ENCODE data around the gene CACNG6.

Gene CACNG6

DNA sequence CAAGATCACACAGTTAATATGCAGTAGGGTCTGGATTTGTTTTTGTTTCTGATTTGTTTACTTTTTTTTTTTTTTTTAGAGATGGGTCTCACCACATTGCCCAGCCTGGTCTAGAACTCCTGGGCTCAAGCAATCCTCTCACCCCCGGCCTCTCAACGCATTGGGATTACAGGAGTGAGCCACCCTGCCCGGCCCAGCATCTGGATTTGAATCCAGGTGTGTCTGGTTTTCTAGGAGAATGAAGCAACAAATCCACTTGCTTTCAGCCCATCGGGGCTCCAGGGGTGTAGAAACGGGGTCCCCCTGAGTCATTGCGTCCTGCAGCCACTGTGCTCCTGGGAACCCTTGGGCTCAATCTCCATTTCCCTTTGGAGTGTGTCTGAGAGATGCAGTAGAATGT lies 22.1 kb upstream of the CACNG6 start:
- DNase-seq = no peak

DNA sequence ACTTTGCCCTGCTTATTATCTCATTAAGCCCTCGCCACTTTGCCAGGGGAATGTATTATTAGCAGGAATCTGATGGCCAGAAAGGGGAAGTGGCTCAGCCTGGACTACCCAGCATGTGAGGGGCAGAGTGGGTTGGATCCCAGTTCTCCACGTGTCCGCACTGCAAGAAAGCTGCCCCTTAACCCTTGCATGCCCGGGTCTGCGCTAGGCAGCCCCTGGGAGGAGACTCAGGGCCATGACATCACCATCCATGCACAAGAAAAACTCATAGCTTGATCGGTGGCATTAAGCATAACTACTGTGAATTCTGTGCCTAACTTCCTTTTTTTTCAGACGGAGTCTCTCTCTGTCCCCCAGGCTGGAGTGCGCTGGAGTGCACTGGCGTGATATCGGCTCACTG lies 19.8 kb upstream of the CACNG6 start:
- DNase-seq = no peak

DNA sequence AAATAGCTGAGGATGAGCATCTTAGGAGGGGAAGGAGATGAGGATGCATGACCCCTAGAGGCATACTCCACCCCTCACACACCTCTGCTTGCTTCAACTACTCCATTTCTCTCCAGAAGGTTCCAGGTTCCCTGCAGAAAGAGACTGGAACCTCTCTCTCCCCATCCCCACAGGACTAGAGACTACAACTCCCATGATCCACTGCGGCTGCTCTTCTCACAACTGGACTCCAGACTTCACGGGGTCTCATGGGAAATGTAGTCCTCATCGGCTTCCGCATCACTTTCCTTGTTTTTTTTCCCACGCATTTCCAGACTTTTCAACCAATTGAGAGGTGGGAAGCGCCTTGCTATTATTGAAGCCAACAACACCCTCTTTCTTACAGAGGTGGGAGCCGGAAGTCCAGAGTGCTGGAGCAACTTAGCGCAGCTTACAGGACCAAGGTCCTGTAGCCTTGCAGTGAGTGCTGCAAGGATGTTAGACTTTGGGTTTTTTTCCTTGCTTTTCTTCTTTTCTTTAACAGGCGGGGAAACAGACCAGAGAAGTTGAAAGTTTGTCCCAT lies 13.9 kb upstream of the CACNG6 start:
- peak; percentile 61 for DNase-seq

DNA sequence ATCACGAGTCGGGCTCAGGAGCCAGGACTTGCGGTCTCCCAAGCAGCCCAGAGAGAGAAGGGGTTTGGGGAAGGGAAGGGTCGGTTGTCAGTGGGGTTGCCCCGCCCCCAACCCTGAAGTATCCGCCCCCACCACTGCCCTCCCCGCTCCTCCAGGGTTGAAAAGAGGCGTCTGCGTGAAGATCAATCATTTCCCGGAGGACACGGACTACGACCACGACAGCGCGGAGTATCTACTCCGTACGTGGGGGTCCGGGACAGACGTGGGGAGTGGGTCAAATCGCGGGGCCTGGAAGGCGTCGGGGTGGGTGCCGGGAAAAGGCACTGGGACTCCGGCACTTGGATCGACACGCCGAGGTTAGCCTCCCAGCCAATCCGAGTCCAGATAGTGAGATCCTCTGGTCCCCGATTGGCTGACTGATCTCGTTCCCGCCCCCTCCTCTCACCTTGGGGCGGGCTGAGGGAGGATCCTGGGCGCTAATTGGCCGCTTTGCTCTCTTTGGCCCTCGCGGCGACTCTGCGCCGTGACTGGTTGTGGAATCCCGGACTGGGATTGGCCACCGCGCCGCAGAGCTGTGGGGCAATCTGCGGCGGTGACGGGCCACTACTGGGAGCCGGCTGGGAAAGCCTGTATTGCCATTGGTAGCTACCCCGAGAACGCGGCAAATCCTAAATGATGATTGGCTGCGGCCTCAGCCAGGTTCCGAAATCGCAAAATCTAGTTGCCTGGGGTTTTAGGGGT lies 13.3 kb upstream of the CACNG6 start:
- peak; percentile 21 for DNase-seq

DNA sequence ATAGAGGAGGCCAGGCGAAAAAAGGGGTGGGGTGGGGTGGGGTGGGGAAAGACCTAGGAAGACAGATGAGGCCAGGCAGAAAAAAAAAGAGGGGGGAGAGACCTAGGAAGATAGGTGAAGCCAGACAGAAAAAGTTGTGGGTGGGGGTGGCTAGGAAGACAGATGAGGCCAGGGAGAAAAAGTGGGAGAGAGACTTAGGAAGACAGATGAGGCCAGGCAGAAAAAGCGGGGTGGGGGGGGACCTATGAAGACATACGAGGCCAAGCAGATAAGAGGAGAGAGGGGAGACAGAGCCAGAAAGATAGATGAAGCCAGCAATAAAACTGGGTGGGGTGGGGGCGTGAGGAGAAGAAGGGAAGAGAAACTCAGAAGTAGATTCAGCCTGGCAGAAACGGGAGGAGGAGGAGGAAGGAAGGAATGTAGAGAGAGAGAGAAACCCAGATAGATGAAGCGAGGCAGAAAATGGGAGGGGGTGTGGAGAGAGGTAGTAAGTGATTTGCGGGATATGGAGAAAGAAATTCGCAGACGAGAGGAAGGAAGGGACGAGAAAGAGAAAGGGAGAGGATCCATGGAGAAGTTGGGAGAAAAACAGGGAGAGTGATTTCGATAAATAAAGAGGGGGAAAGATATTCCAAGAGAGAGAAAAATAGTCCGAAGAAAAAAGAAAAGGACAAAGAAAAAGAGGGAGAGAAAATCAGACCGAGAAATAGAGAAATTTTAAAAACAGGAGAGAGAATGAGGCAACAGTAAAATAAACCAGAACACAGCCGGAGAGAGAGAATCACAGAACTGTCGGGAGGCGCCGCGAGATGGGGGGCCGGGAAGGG lies 12.2 kb upstream of the CACNG6 start:
- no peak for DNase-seq

DNA sequence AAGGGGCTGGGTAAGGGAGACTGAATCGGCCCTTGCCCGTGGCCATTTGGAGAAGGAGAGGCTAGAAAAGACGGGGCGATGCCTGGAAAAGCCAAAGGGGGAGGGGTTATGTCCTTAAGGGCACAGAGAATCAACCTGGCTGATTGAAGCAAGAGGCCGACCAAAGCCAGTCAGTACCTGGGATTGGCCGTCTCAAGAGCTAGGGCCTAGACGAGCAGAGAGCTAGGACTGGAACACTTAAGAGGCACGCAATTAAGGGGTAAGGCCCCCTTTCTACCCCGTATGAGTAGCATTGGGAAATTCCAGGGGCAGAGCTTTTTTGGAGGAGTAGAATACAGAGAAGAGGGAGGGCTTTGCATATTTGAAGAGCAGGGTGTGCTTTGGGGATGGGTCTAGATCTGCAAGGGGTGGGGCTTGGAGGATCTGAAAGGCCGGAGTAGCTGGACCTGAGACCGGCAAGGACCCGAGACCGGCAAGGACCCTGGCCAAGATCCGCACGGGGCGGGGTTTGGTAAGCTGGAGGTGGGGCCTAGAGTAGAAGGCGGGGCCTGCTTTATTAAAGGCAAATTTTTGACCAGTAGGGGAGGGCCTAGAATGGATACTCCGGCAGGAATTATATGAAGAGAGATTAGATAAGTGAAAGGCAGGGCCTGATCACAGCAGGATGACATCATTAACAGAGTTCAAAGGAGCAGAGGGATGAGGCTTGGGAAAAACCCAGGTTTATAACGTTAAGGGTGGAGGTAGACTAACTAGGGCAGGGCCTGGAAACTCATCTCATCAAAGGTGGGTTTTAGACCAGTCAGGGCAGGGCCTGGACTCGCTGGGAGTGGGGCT lies 10.7 kb upstream of the CACNG6 start:
- no peak for DNase-seq

DNA sequence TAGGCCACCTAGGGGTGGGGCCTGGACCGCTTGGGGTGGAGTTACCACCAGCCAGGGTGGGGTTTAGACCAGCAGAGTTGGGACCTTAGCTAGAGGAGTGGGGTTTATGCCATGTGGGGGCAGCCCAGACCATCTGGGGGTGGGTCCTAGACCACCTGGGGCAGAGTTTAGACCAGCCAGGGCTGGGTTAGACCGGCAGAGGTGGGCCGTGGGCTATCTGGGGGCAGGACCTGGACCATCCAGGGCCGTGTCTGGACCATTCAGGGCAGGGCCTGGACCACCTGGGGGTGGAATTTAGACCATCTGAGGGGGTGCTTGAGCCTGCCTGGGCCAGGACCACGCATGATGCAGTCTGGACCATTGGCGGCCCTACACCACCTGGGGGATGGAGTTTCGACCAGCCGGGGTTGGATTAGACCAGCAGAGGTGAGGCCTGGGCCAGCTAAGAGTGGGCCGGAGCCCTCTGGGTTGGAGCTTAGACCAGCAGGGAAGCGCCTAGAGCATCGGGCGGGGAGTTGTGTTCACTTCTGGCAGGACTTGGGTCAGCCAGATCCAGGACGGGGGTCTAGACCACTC lies 10.0 kb upstream of the CACNG6 start:
- DNase-seq = no peak

DNA sequence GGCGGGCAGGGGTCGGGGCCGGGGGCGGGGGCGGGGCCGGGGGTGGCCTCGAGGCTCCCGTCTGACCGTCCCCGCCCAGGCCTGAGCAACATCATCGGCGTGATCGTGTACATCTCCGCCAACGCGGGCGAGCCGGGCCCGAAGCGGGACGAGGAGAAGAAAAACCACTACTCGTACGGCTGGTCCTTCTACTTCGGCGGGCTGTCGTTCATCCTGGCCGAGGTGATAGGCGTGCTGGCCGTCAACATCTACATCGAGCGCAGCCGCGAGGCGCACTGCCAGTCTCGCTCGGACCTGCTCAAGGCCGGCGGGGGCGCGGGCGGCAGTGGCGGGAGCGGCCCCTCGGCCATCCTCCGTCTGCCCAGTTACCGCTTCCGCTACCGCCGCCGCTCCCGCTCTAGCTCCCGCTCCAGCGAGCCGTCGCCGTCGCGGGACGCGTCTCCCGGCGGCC lies 9.4 kb upstream of the CACNG6 start:
- DNase-seq = no peak

DNA sequence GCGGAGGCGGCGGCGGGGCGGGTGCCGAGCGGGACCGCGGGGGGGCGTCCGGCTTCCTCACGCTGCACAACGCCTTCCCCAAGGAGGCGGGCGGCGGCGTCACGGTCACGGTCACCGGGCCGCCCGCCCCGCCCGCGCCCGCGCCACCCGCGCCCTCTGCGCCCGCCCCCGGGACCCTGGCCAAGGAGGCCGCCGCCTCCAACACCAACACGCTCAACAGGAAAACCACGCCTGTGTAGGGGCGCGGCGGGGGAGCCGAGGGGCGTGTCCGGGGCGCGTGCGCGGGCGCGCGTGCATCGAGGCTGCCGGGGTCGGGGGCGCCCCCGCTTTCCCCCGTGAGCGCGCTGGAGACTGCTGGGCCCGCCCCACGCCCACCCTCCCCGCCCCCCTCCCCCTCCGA lies 8.8 kb upstream of the CACNG6 start:
- DNase-seq = no peak

DNA sequence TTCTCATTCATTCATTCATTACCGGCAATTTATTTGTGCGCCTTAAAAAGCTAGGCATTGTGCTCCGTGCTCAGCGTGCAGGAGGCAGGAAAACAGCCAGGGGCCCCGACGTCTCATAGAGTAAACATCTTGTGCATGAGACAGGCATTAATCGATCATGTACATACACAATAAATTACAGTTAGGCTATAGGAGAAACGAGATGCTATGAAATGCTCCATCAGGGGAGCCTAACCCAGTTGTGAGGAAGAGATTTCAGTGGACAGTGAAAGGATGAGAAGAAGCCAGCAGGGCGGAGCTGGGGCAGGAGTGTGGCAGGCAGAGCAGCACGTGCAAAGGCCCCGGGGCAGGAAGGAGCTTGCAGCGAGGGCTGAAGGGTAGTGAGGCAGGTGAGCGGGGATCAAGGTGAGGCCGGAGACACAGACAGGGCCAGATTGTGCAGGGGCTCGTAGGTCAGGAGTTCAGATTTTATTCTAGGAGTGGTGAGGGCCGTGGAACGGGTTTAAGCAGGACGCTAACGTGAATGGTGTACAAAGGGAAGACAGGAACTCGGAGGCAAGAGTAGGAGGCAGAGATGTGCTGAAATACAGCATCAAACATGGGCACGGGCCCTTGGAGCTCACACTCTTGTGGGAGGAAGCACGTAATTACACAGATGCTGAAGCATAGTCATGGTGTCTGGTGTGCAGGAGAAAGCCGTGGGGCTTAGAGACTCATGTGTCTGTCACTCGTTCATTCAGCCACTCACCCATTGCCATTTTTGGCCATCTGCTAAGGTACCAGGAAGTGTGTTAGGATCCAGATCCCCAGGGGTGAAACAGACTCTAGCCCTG lies 7.8 kb upstream of the CACNG6 start:
- DNase-seq = no peak

DNA sequence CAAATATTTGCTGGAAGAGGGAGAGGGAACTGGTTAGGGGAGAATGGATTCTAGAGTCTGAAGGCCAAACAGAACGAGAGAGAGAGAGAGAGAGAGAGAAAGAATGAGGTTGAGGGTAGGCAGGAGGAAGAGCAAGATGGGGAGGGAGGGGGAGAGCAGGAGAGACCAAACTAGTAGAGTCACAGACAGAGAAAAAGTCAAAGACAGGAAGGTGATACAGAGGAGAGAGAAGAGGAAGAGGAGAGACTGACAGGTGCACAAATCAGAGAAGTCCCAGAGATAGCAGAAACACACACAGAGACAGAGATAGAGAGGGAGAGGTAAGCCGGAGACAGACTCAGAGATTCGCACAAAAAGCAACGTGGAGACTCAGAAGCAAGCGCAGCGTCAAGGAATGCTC lies 5.6 kb upstream of the CACNG6 start:
- DNase-seq = no peak

DNA sequence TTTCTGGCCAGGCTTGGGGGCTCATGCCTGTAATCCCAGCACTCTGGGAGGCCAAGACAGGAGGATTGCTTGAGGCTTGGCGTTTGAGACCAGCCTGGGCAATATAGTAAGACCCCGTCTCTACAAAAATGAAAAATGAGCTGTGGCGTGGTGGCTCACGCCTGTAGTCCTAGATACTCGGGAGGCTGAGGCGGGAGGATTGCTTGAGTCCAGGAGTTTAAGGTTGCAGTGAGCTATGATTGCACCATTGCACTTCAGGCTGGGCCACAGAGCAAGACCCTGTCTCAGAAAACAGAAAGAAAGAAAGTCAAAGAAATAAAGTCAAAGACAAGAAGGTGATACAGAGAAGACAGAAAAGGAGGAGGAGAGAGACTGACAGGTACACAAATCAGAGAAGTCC lies 2.5 kb upstream of the CACNG6 start:
- DNase-seq = no peak

DNA sequence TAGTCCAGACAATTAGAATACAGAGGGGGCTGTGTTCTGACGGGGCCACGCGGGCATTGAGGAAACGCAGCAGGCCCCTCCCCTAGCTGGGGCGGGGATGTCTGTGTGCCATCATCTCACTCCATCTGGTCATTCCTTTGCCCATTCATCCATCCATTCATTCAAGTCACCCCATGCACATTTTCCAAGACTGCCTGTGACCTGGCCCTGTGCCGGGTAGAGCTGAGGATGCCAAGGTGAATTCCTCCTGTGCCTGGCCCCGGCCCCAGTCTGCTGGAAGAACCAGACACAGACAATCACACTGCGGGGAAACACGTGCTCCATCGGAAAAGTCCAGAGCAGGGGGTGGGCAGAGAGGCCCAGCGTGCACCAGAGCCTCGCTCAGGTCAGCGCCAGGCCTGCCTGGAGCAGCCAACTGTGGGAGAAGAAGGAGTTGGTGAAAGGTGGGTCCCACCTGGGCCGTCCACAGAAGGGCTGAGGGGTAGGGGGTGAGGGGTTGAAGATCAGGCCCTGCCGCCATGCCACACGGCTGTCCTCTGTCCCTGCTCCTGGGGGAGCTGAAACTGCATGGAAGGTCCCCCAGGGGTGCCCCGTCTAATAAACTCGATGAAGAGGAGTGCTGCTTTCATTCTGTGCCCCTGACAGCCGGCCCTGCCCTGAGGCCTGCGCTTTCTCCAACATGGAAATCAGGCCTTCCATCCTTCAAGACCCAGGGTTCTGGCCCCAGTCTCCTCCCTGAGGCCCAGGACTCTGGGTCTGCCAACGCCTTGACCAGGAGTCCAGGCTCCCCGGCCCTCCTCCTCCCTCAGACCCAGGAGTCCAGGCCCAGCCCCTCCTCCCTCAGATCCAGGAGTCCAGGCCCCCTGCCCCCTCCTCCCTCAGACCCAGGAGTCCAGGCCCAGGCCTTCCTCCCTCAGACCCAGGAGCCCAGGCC lies 1.6 kb upstream of the CACNG6 start:
- DNase-seq = no peak

DNA sequence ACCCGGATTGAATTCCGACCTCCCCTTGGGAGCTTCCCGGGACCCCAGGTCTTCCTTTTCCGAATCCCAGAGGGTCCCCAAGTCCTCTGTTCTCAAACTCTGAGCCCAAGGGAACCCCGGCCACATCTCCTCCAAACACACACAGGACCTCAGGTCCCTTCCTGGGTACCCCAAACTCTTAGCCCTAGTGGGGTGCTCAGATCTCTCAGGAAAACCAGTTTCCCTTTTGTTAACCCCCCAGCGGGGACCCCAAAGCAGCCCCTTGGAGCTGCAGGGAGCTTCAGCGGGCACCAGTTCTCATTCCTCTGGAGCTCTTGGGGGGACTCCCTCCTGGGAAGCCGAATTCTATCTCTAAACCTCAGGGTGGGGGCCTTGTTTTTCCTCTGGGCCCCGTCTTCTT lies 774 bp downstream of the CACNG6 start:
- DNase-seq = no peak

DNA sequence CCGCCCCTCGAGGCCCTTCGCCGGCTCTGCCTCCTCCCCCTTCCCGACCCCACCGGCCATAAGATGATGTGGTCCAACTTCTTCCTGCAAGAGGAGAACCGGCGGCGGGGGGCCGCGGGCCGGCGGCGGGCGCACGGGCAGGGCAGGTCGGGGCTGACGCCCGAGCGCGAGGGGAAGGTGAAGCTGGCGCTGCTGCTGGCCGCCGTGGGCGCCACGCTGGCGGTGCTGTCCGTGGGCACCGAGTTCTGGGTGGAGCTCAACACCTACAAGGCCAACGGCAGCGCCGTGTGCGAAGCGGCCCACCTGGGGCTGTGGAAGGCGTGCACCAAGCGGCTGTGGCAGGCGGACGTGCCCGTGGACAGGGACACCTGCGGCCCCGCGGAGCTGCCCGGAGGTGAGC lies 1.4 kb downstream of the CACNG6 start:
- DNase-seq = no peak

DNA sequence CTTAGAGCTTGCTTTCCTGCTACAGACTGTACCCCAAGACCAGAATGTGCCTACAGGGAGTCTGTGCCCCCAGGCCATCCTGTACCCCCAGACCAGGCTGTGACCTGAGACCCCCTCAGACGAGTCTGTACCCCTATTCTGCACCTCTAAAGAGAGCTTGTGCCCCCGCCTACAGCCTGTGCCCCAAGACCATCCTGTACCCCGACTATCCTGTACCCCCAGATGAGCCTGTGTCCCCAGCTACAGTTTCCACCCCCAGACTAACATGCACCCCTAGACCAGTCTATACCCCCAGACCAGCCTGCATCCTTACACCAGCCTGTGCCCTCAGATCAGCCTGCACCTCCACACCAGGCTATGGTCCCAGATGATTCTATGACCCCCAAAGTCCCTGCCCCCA lies 2.0 kb downstream of the CACNG6 start:
- DNase-seq = no peak

DNA sequence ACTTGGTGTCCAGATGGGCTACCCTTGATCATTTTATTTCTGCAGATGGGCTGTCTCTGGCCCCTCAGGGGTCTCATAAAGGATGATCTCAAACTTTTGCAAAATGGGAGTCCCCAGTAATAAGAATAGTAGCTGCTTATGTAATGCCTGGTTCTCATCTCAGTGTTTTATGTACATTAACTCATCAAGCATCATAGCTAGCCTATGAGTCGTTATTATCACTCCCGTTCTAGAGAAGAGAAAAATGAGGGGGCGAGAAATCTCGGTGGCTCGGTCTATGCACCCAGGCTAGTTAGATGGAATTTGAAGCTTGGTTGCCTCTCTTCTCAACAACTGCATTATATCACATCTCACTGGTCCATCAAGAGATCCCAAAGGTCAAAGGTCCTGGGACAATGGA lies 3.4 kb downstream of the CACNG6 start:
- DNase-seq = no peak

DNA sequence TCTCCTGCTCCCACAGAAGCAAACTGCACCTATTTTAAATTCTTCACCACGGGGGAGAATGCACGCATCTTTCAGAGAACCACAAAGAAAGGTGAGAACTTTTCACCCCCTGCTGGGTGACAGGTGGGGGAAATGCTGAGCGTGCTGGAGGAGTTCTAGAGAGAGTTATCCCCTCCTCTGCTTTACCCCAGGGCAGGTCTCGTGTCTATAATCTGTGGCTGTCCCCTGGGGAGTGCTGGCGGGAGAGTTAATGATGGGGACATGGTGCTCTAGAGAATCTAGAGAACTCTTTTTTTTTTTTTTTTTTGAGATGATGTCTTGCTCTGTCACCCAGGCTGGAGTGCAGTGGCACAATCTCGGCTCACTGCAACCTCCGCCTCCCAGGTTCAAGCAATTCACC lies 6.8 kb downstream of the CACNG6 start:
- no peak for DNase-seq

DNA sequence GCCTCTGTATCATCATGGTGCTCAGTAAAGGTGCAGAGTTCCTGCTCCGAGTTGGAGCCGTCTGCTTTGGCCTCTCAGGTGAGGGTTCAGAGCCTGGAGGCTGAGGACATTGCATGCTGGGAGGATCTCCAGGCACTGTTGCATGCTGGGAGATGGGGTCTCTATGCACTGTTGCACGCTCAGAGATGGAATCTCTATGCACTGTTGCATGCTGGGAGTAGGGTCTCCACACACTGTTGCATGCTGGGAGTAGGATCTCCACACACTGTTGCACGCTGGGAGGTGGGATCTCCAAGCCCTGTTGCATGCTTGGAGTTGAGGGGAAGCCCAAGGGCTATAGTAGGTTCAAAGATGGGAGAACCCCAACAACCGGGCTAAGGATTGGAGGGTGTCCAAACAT lies 8.3 kb downstream of the CACNG6 start:
- DNase-seq = no peak

DNA sequence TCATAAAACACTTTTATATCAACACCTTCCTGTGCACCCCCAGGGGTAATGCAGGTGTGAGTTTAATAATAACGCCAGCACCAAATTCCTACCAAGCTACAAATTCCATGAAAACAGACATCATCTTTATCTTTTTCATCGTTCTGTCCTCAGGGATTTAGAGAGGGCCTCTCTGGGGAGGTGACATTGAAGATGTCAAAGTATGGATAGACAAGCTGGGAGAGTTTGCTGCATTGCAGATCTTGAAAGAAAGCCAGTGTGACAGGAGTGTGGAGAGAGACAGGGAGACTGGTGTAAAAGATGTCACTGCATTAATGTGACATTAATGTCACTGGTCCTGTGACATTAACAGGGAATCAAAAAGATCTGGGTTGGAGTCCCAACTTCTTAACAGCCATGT lies 10.1 kb downstream of the CACNG6 start:
- DNase-seq = no peak
